Nephron progenitor cell (in vitro differentiated cells): ENCODE measurements around the gene RETREG2.
"Not testable (repeated sequence)": the region's sequence is repeated elsewhere in the genome, so short reads cannot be mapped to it uniquely, and the experiment has no call there.

Experiments used
- DNase-seq: peaks from one replicate; pipeline ENCODE4 v3.0.0; 2021
- H3K27ac Mint-ChIP-seq: 2 replicates; pipeline ENCODE4 v1.8.0; 2021; ENCODE audit warnings: mild to moderate bottlenecking, moderate library complexity, mixed read lengths
- H3K27me3 Mint-ChIP-seq: 2 replicates; pipeline ENCODE4 v1.8.0; 2021; ENCODE audit warnings: mild to moderate bottlenecking, low read depth, mixed read lengths; ENCODE audit not compliant: poor library complexity
- H3K36me3 Mint-ChIP-seq: 2 replicates; pipeline ENCODE4 v1.8.0; 2021; ENCODE audit warnings: low read depth, mixed read lengths
- H3K4me1 Mint-ChIP-seq: 2 replicates; pipeline ENCODE4 v1.8.0; 2021; ENCODE audit warnings: mixed read lengths
- H3K4me3 Mint-ChIP-seq: 2 replicates; pipeline ENCODE4 v1.8.0; 2021; ENCODE audit warnings: mild to moderate bottlenecking, moderate library complexity, mixed read lengths
- H3K9me3 Mint-ChIP-seq: 2 replicates; pipeline ENCODE4 v1.8.0; 2021; ENCODE audit warnings: mild to moderate bottlenecking, moderate library complexity, mixed read lengths
- TF ChIP-seq, protein P1 (sequence below): fragments of 200-600 bp; sonication (generic); IDR thresholded peaks from 2 replicates; pipeline ENCODE4 v1.5.0; 2021; ENCODE audit warnings: antibody characterized with exemption

The RETREG2 gene

DNA sequence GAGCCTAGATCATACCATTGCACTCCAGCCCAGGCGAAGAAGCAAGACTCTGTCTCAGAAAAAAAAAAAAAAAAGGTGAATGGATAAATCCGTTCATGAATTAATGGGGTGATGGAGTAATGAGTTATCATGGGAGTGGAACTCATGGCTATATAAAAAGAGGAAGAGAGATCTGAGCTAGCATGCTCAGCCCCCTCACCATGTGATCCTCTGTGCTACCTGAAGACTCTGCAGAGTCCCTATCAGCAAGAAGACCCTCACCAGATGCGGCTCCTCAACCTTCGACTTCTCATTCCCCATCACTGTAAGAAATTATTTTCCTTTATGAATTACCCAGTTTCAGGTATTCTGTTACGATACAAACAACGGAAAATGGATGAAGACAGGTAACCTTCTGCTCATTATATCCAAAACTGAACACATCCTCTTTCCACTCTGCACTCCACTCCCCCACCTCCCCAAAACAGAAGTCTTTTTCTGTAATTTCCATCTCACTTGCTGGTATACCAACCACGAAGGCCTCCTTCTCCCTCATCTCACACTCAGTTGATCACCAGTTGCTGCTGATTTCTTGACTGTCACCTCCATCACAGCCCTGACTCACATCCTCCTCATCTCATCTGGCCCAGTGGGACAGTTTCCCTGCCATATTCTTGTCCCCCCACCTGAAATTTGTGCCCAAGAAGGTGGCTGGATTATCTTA is 8.8 kb downstream of the RETREG2 start:
- TF ChIP-seq, protein P1, sequence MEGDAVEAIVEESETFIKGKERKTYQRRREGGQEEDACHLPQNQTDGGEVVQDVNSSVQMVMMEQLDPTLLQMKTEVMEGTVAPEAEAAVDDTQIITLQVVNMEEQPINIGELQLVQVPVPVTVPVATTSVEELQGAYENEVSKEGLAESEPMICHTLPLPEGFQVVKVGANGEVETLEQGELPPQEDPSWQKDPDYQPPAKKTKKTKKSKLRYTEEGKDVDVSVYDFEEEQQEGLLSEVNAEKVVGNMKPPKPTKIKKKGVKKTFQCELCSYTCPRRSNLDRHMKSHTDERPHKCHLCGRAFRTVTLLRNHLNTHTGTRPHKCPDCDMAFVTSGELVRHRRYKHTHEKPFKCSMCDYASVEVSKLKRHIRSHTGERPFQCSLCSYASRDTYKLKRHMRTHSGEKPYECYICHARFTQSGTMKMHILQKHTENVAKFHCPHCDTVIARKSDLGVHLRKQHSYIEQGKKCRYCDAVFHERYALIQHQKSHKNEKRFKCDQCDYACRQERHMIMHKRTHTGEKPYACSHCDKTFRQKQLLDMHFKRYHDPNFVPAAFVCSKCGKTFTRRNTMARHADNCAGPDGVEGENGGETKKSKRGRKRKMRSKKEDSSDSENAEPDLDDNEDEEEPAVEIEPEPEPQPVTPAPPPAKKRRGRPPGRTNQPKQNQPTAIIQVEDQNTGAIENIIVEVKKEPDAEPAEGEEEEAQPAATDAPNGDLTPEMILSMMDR, result no peak
- H3K9me3 Mint-ChIP-seq, result no peaks in the 10 kb centered on the region
- H3K27me3 Mint-ChIP-seq, result peaks cover 8% of the 10 kb centered on the region
- peak overlapping the region; percentile 21 for H3K27ac Mint-ChIP-seq
- no peaks in the 10 kb centered on the region for H3K4me1 Mint-ChIP-seq
- DNase-seq, result no peak
- H3K4me3 Mint-ChIP-seq, result no peak overlapping the region
- peaks cover 21% of the 10 kb centered on the region for H3K36me3 Mint-ChIP-seq

DNA sequence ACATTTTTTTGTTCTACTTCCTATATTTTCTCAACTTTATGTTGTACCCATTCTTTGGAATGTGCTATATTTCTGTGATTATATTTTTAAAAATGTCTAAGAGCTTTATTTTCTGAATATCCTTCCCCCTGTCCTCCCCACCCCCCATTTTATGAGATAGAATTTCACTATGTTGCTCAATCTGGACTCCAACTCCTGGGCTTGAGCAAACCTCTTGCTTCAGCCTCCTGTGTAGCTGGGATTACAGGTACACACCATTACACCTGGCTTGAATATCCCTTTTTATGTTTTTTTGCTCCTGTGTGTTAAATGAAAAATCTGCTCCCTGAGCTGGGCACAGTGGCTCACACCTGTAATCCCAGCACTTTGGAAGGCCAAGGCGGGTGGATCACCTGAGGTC is 19.3 kb downstream of the RETREG2 start:
- H3K36me3 Mint-ChIP-seq, result peaks cover 5% of the 10 kb centered on the region
- TF ChIP-seq, protein P1, result no peak
- peaks cover 8% of the 10 kb centered on the region for H3K27me3 Mint-ChIP-seq
- no peak overlapping the region for H3K4me3 Mint-ChIP-seq
- no peak for DNase-seq
- H3K27ac Mint-ChIP-seq, result no peak overlapping the region
- peaks cover 17% of the 10 kb centered on the region for H3K4me1 Mint-ChIP-seq
- H3K9me3 Mint-ChIP-seq, result peaks cover 13% of the 10 kb centered on the region

DNA sequence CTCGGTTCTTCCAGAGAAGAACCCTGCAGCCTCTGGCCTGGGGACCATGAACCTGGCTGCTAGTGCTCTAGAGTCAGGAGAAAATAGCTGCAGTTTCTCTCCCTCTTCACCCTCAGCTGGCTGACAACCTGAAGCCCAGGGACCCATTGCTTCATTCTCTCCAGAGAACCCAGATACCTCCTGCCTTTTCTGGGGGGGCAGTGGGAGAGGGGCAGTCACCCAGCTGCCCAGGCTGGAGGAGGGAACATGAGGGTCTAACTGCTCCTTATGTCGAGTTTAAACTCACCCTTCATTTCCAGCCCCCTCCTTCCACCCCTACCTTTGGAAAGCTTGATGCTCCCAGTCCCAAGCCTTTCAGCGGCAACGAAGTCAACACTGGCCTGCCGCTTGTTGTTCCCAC is 20.9 kb downstream of the RETREG2 start:
- Mint-ChIP-seq H3K36me3 (peaks cover 5% of the 10 kb centered on the region), H3K4me1 (peaks cover 17% of the 10 kb centered on the region), H3K27me3 (peaks cover 8% of the 10 kb centered on the region), H3K9me3 (peaks cover 25% of the 10 kb centered on the region), H3K4me3 (no peak overlapping the region), H3K27ac (peak overlapping the region; percentile 20)
- TF ChIP-seq, protein P1, result no peak
- DNase-seq, result no peak

DNA sequence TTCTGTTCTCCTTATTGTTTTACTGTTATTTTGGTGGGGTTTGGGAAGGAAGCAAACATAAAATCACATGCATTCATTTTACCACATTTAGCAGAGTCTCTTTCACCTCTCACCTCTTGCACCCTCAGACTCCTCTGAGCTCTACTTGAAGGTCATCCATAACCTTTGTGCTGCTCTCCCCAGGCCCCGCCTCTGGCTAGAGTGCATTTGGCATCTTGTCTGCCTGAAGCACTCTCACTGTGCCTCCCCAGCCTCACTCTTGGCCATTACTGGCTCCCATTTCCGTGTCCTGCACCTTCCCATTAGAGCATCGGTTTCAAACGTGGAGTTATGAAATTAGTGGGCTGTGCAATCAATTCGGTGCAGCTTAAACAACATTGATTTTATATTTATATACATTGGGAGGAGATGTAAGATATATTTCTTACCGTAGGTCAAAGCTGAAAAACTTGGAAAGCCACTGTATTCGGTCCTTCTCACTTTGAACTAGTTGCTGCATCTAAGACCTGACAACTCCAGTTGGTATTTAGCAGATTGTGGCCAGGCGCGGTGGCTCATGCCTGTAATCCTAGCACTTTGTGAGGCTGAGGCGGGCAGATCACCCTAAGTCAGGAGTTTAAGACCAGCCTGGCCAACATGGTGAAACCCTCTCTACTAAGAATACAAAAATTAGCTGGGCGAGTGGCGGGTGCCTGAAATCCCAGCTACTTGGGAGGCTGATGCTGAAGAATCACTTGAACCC is 21.6 kb downstream of the RETREG2 start:
- H3K9me3 Mint-ChIP-seq, result peaks cover 28% of the 10 kb centered on the region
- TF ChIP-seq, protein P1, result no peak
- no peak for DNase-seq
- peak overlapping the region; percentile 20 for H3K27ac Mint-ChIP-seq
- peaks cover 17% of the 10 kb centered on the region for H3K4me1 Mint-ChIP-seq
- H3K36me3 Mint-ChIP-seq, result peaks cover 5% of the 10 kb centered on the region
- no peak overlapping the region for H3K4me3 Mint-ChIP-seq
- H3K27me3 Mint-ChIP-seq, result peaks cover 8% of the 10 kb centered on the region

DNA sequence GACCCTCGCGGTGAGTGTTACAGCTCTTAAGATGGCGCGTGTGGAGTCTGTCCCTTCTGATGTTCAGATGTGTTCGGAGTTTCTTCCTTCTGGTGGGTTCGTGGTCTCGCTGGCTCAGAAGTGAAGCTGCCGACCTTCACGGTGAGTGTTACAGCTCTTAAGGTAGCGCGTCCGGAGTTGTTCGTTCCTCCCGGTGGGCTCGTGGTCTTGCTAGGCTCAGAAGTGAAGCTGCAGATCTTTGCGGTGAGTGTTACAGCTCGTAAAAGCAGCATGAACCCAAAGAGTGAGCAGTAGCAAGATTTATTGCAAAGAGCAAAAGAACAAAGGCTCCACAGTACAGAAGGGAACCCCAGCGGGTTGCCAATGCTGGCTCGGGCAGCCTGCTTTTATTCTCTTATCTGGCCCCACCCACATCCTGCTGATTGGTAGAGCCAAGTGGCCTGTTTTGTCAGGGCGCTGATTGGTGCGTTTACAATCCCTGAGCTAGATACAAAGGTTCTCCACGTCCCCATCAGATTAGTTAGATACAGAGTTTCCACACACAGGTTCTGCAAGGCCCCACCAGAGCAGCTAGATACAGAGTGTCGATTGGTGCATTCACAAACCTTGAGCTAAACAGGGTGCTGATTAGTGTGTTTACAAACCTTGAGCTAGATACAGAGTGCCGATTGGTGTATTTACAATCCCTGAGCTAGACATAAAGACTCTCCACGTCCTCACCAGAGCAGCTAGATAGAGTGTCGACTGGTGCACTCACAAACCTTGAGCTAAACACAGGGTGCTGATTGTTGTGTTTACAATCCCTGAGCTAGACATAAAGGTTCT is 22.6 kb downstream of the RETREG2 start:
- Mint-ChIP-seq H3K9me3 (peaks cover 28% of the 10 kb centered on the region), H3K4me1 (peaks cover 17% of the 10 kb centered on the region), H3K27ac (peak overlapping the region; percentile 86), H3K4me3 (peak overlapping the region; percentile 56)
- H3K36me3 Mint-ChIP-seq, DNase-seq, H3K27me3 Mint-ChIP-seq: not testable (repeated sequence)

DNA sequence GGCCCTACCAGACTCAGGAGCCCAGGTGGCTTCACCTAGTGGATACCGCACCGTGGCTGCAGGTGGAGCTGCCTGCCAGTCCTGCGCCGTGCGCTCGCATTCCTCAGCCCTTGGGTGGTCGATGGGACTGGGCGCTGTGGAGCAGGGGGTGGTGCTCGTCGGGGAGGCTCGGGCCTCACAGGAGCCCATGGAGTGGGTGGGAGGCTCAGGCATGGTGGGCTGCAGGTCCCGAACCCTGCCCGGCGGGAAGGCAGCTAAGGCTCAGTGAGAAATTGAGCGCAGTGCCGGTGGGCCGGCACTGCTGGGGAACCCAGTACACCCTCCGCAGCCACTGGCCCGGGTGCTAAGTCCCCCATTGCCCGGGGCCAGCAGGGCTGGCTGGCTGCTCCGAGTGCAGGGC is 23.3 kb downstream of the RETREG2 start:
- not testable (repeated sequence) for DNase-seq, H3K27me3 Mint-ChIP-seq, H3K27ac Mint-ChIP-seq, H3K36me3 Mint-ChIP-seq, H3K4me3 Mint-ChIP-seq
- peaks cover 28% of the 10 kb centered on the region for H3K9me3 Mint-ChIP-seq
- H3K4me1 Mint-ChIP-seq, result peaks cover 22% of the 10 kb centered on the region
